RWPE2 (cell line): ENCODE data around the gene RIPK4.

ENCODE experiments used
- ATAC-seq: fragments of 200-7000 bp; cut with Tn5 transposase; 3 replicates; pipeline ENCODE4 v1.9.1; 2021; ENCODE audit warnings: low read depth
- DNase-seq: peaks from one replicate; pipeline ENCODE4 v3.0.0-alpha.2; 2020; ENCODE audit warnings: low spot score
- H3K27ac ChIP-seq: fragments of 450-650 bp; 2 replicates; pipeline ENCODE4 v1.5.1; 2017; ENCODE audit warnings: mild to moderate bottlenecking; ENCODE audit not compliant: poor library complexity, severe bottlenecking
- H3K27me3 ChIP-seq: fragments of 250-450 bp; sonication (Bioruptor Pico); 2 replicates; pipeline ENCODE4 v1.5.1; 2021; ENCODE audit warnings: mild to moderate bottlenecking, moderate library complexity; ENCODE audit not compliant: insufficient read depth, poor library complexity, severe bottlenecking
- H3K36me3 ChIP-seq: fragments of 250-450 bp; sonication (Bioruptor Pico); 2 replicates; pipeline ENCODE4 v1.5.1; 2020; ENCODE audit warnings: low read depth, mild to moderate bottlenecking, moderate library complexity
- H3K4me1 ChIP-seq: fragments of 250-450 bp; sonication (Bioruptor Pico); 2 replicates; pipeline ENCODE4 v1.5.1; 2021; ENCODE audit warnings: mild to moderate bottlenecking, moderate library complexity; ENCODE audit not compliant: insufficient read depth, poor library complexity, severe bottlenecking
- H3K4me3 ChIP-seq: fragments of 250-450 bp; sonication (Bioruptor Pico); 2 replicates; pipeline ENCODE4 v1.5.1; 2021; ENCODE audit warnings: mild to moderate bottlenecking, moderate library complexity; ENCODE audit not compliant: severe bottlenecking
- H3K9me3 ChIP-seq: fragments of 250-450 bp; sonication (Bioruptor Pico); 2 replicates; pipeline ENCODE4 v1.5.1; 2021; ENCODE audit warnings: mild to moderate bottlenecking, moderate library complexity; ENCODE audit not compliant: severe bottlenecking
- CTCF ChIP-seq: fragments of 450-650 bp; IDR thresholded peaks from one replicate; pipeline ENCODE4 v1.5.1; 2017; ENCODE audit warnings: mild to moderate bottlenecking, moderate library complexity; ENCODE audit not compliant: poor library complexity, severe bottlenecking

The RIPK4 gene

GRCh38 chr21:41705546-41706262 is 61.1 kb downstream of the RIPK4 start:
- Histone ChIP-seq H3K4me1 (peaks cover 24% of the 10 kb centered on the region), H3K27ac (no peak overlapping the region), H3K27me3 (no peaks in the 10 kb centered on the region), H3K4me3 (no peak overlapping the region), H3K9me3 (no peaks in the 10 kb centered on the region), H3K36me3 (no peaks in the 10 kb centered on the region)
- no peak for TF ChIP-seq CTCF
- ATAC-seq (no peak), DNase-seq (no peak)

- Histone ChIP-seq H3K4me1 (peaks cover 24% of the 10 kb centered on the region), H3K4me3 (no peak overlapping the region), H3K27ac (no peak overlapping the region), H3K27me3 (no peaks in the 10 kb centered on the region), H3K9me3 (no peaks in the 10 kb centered on the region), H3K36me3 (no peaks in the 10 kb centered on the region)
- ATAC-seq (peak; percentile 71), DNase-seq (no peak)
- no peak for TF ChIP-seq CTCF
Measured at GRCh38 chr21:41703857-41704501, 62.9 kb downstream of the RIPK4 start.

- Histone ChIP-seq H3K4me1 (peaks cover 11% of the 10 kb centered on the region), H3K4me3 (no peak overlapping the region), H3K27me3 (no peaks in the 10 kb centered on the region), H3K36me3 (no peaks in the 10 kb centered on the region), H3K27ac (no peak overlapping the region), H3K9me3 (no peaks in the 10 kb centered on the region)
- ATAC-seq (no peak), DNase-seq (no peak)
- no peak for TF ChIP-seq CTCF
Measured at GRCh38 chr21:41701749-41702148, 65.1 kb downstream of the RIPK4 start.

- no peak for DNase-seq
- Histone ChIP-seq H3K4me1 (peaks cover 2% of the 10 kb centered on the region), H3K27ac (no peak overlapping the region), H3K36me3 (no peaks in the 10 kb centered on the region), H3K27me3 (no peaks in the 10 kb centered on the region), H3K9me3 (no peaks in the 10 kb centered on the region), H3K4me3 (no peak overlapping the region)
- TF ChIP-seq CTCF, result no peak
- no peak for ATAC-seq
Measured at GRCh38 chr21:41699311-41699710, 67.5 kb downstream of the RIPK4 start.

- no peak overlapping the region for H3K4me3 ChIP-seq
- H3K27ac ChIP-seq, result no peak overlapping the region
- H3K9me3 ChIP-seq, result no peaks in the 10 kb centered on the region
- H3K27me3 ChIP-seq, result no peaks in the 10 kb centered on the region
- DNase-seq (no peak), ATAC-seq (no peak)
- TF ChIP-seq CTCF, result no peak
- H3K36me3 ChIP-seq, result no peaks in the 10 kb centered on the region
- H3K4me1 ChIP-seq, result no peaks in the 10 kb centered on the region
Measured at GRCh38 chr21:41698071-41698470, 68.8 kb downstream of the RIPK4 start.
